Type B pancreatic cell (in vitro differentiated cells): ENCODE measurements around the gene SERPINB10. TPM values are rescaled to one million over a fixed set of nuclear protein-coding genes. Genes with fewer than 3 reads are reported as not detected.

ENCODE experiments used
- DNase-seq: peaks from one replicate; pipeline ENCODE4 v3.0.0; 2021; ENCODE audit warnings: mixed read lengths; ENCODE audit not compliant: unreplicated experiment; ENCODE audit errors: extremely low spot score
- H3K27ac Mint-ChIP-seq: 2 replicates; pipeline ENCODE4 v1.8.0; 2021; ENCODE audit warnings: mild to moderate bottlenecking, mixed read lengths
- H3K27me3 Mint-ChIP-seq: 2 replicates; pipeline ENCODE4 v1.8.0; 2021; ENCODE audit warnings: mixed read lengths
- H3K36me3 Mint-ChIP-seq: 2 replicates; pipeline ENCODE4 v1.8.0; 2021; ENCODE audit warnings: mixed read lengths
- H3K4me1 Mint-ChIP-seq: one replicate; pipeline ENCODE4 v1.8.0; 2021; ENCODE audit warnings: mixed read lengths; ENCODE audit not compliant: unreplicated experiment
- H3K4me3 Mint-ChIP-seq: 2 replicates; pipeline ENCODE4 v1.8.0; 2021; ENCODE audit warnings: mild to moderate bottlenecking, mixed read lengths
- H3K9me3 Mint-ChIP-seq: 2 replicates; pipeline ENCODE4 v1.8.0; 2021; ENCODE audit warnings: mixed read lengths
- CTCF ChIP-seq: fragments of 200-600 bp; sonication (generic); conservative IDR thresholded peaks from 2 replicates; pipeline ENCODE4 v1.5.0; 2021; ENCODE audit warnings: antibody characterized with exemption, mild to moderate bottlenecking
- total RNA-seq: library from RNA; stranded (reverse); gene quantifications from 2 replicates; pipeline ENCODE4 v1.2.1, GENCODE V29; 2021; ENCODE audit warnings: low replicate concordance

SERPINB10 gene
- total RNA-seq, 1 donor from 2014 or later, result not detected

DNA sequence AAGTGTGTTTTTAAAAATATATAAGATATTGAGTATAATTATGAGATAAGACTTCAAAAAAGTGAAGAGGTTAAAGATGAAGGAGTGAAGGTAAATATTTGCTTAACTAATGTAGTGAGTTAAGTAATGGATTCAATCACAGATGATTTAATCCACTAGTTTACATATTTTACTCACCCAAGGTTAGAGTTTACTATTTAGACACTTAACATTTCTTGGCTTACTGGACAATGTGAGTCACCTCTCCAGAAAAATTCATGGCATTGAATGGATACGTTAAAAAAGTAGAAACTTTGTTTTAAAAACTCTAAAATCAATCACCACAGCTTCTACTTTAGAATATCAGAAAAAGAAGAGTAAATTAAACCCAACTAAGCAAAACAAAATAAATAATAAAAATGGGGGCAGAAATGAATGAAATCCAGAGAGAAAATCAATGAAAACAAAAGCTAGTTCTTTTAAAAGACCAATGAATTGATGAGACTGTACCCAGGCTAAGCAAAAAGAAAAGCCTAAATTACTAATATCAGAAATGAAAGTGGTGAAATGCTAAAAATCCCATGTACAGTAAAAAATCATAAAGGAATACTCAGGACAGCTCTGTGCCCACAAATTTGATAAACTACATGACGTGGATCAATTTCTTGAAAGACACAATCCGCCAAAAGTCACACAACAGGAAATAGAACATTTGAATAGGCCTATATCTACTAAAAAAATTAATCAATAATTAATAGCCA, 39.5 kb downstream of the SERPINB10 start:
- Mint-ChIP-seq H3K36me3 (no peaks in the 10 kb centered on the region), H3K27ac (no peak overlapping the region), H3K9me3 (no peaks in the 10 kb centered on the region), H3K4me1 (no peaks in the 10 kb centered on the region), H3K27me3 (peaks cover 22% of the 10 kb centered on the region), H3K4me3 (no peak overlapping the region)
- no peak for DNase-seq
- TF ChIP-seq CTCF, result no peak

- no peaks in the 10 kb centered on the region for H3K9me3 Mint-ChIP-seq
- H3K27me3 Mint-ChIP-seq, result peaks cover 16% of the 10 kb centered on the region
- H3K36me3 Mint-ChIP-seq, result no peaks in the 10 kb centered on the region
- no peaks in the 10 kb centered on the region for H3K4me1 Mint-ChIP-seq
- H3K4me3 Mint-ChIP-seq, result peak within 1 kb of the TSS; percentile 78
- no peak for DNase-seq
- TF ChIP-seq CTCF, result peak; percentile 62
- no peak within 1 kb of the TSS for H3K27ac Mint-ChIP-seq
Measured at GRCh38 chr18:63949068-63949737, 41.4 kb downstream of the SERPINB10 start, which contains the start of gene HMSD. HMSD (plus strand) TSS chr18:63949301; CDS start chr18:63953456, 4,155 bp downstream.

DNA sequence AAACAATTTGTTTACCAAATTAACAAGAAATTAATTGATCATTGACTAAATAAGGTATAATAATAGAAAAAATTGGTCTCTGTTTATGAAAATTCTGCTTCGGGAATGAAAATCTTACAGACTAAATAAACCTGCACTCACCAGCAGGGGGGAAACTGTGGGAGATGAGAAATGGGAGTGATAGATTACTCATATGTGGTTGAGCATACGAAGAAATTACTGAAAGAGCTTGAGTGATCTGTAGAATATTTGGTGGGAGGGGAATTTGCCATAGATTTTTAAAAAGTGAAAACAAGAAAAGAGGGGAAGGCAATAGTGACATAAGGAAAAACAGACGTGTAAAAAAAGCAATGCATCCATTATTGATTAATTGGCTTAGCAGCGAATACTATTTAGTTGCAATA, 43.5 kb downstream of the SERPINB10 start:
- H3K27ac Mint-ChIP-seq, result no peak overlapping the region
- no peaks in the 10 kb centered on the region for H3K4me1 Mint-ChIP-seq
- no peaks in the 10 kb centered on the region for H3K9me3 Mint-ChIP-seq
- DNase-seq, result no peak
- no peak for TF ChIP-seq CTCF
- peaks cover 16% of the 10 kb centered on the region for H3K27me3 Mint-ChIP-seq
- no peaks in the 10 kb centered on the region for H3K36me3 Mint-ChIP-seq
- no peak overlapping the region for H3K4me3 Mint-ChIP-seq

DNA sequence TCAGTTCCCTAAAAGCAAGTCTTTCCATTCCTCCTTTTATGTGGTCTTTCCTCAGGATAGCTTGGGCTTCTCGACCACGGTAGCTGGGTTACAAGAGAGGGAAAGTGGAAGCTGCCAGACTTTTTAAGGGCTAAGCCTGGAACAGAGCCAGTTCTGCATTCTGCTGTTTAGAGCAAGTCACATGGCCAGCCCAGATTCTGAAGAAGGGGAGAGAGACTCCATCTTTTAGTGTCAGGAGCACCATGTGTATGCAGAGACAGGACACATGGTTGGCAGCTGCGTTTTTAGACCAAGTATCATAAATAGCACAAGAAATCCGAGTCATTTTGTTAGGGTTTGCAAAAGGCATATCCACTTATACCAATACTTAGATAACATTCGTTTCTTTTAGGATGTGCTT, 46.1 kb downstream of the SERPINB10 start:
- no peaks in the 10 kb centered on the region for H3K9me3 Mint-ChIP-seq
- H3K36me3 Mint-ChIP-seq, result no peaks in the 10 kb centered on the region
- H3K4me3 Mint-ChIP-seq, result no peak overlapping the region
- no peak overlapping the region for H3K27ac Mint-ChIP-seq
- no peak for DNase-seq
- no peaks in the 10 kb centered on the region for H3K4me1 Mint-ChIP-seq
- peaks cover 6% of the 10 kb centered on the region for H3K27me3 Mint-ChIP-seq
- TF ChIP-seq CTCF, result no peak

GRCh38 chr18:63956755-63957154, 49.0 kb downstream of the SERPINB10 start:
- no peak for TF ChIP-seq CTCF
- peaks cover 3% of the 10 kb centered on the region for H3K27me3 Mint-ChIP-seq
- no peak overlapping the region for H3K4me3 Mint-ChIP-seq
- no peak overlapping the region for H3K27ac Mint-ChIP-seq
- H3K36me3 Mint-ChIP-seq, result no peaks in the 10 kb centered on the region
- H3K9me3 Mint-ChIP-seq, result no peaks in the 10 kb centered on the region
- no peaks in the 10 kb centered on the region for H3K4me1 Mint-ChIP-seq
- no peak for DNase-seq
